NCI-H524 (cell line): Measurements from ENCODE around the gene RAB15.
A peak's percentile ranks its signal among the peaks of the same experiment; 100 is the strongest.

ENCODE experiments used
- DNase-seq, 2 experiments: peaks; one replicate each; lab custom pipeline; 2025; lab: John Stamatoyannopoulos, UW

The RAB15 gene

DNA sequence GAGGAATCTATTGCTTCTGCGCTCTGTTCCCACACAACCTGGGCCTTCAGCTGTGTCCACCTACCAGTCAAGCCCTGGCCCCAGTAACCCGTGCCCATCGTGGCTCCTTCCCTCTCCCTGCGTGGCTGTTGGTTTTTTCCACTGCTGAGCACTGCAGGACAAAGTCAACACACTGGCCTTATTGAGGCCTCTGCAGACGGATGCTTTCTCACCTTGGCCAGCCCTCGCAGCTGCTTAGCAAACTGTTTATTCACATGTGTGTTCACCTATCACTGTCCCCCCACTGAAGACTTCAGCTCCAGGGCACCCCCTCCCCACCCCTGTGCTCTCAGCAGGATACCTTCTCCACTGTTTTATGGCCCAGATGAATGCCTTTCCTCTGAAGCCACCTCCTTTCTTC, 16.8 kb downstream of the RAB15 start:
- no peak for DNase-seq

DNA sequence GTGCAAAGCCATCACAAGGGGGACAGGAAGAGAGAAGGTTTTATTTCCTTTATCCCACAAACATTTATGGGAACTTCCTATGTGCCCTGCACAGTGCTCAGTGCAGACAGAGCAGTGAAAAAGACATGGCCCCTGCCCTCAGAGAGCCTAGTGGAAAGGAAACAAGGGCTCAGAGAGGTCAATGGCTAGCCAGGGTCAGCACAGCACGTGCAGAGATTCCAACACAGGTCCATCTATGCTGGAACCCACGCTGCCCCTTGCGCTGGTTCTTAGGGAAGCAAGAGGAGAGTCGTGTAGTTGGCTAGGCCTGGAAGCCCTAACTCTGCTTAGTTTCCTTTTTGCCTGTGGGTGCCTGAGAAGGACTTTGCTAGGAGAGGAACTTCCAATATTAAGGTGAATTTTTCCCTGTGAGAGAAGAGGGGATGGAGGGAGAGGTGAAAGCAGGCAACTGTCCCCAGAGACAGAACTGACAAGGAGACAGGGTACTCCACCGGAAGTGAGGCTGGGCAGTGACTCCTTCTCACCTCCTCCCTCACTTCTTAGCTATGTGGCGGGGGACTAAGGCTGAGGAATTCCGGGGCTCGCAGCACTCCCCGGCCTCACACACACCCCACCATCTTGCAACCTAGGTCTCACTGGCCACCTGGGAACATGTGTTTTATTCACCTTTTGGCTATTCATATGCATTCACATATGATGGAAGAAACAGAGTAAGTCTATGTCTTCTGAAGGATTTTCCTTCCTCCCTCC, 17.5 kb downstream of the RAB15 start:
- no peak for DNase-seq

DNA sequence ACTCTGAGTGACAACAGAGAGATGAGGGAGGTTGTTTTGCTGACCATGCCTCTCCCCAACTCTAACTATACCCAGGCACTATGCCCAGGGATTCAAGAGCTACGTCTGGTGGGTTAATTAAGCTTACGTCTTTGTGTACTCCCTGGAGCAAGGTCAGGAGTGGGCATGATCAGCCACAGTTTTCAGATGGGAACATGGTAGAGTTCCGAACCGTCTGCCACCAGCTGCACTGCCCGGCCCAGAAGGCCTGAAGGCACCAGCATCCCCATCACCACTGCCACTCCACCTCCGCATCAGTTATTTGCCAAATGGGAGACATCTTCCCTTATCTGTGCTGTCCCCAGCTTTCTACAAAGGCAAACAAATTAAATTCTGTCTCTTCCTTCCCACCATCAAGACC, 18.5 kb downstream of the RAB15 start:
- DNase-seq: no peak

DNA sequence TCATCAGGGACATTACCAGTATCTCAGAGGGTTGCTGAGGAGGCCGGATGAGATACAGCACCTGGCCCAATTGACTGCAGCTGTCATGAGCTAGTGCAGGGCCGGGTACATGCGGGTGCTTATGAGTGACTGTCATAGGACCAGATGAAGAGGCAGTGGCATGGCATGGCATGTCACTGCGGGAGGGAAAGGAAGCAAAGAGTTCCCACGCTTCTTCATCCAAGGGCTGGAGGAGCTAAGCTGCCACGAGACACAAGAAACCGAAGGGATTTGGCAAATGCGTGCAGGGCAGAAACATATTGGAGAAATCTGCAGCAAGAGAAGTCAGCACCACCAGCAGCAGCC, 18.9 kb downstream of the RAB15 start:
- no peak for DNase-seq

DNA sequence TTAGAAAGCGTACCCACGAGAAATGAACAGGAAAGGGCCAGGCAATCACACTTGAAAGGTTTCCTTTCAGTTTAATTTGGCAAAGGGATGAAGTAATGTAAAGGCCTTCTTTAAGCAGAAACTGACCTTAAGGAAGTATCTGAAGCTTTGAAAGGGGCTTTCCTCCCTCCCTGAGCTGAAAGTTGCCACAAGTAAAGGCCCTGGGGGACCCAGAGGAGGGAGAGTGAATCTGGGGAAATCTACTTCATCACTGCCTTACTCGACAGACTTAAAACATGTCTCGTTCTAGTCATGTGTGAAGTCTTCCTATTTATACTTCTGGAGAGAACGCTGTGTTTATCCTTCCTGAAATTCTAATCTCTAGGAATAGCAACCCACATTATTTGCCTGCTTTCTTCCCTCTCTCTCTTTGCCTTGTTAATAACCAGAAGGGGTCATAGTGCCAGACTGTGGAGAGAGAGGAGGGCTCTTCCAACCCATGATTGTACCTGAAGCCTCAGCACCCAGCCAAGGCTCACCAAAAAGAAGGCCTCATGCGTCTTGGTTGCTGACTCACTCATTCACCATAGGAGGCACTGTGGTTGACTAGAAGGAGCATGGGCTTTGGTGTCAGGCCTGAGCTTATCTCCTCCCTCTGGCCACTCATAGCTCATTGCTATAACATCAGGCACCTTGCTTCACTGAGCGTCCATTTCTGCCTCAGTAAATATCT, 19.4 kb downstream of the RAB15 start:
- DNase-seq: no peak

DNA sequence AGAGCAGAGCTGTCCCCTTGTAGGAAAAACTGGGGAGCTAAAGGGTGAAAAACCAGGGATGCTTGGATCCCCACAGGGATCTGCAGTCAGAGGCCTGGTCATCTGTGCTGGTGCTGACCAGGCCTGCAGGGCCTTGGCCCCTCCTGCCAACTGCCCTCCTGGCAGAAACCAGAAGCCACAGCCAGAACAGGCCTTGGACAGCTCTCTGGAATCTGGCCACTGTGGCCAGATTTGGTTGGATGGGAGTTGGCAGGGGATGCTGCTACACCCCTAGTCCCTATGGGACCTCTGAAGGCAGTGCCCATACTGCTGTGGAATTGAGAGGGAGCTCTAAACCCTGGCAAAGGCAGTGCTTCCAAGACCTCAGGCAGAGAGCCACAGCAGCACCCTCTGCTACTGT, 20.4 kb downstream of the RAB15 start:
- no peak for DNase-seq

DNA sequence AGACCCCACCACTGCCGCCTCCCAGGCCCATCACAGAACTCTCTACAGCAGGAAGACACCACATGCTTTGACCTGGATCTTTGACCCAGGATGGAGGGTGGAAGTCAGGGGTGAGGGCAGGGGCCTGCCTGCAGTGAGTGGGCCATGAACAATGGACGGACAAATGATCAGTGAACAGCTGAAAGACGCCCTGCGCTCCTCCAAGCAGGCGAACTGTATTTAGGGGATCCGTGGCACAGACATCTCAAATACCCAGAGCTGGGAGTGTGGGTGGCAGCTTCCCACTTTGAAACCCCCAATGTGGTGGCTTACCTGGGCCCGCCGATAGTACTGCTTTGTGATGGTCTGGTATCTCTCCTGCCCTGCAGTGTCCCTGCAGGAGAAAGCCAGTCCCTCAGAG, 20.8 kb downstream of the RAB15 start:
- DNase-seq: no peak

DNA sequence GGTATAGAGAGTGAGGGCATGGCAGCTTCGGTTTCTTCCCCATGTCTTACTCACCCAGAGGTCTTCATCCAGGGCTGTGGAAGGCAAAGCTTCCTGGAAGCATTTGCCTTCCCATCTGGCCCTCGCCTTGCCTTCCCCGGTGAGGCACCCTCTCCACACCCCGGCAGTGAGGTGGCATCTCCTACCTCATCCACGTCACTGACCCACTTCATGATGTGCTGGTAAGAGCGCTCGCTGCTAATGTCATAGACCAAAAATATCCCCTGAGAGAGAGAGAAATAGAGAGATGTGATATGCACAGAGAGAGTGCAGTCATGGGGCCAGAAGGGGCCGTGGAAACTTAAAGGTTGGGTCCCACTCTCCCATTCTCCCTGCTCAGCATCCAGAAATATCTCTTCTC, 21.2 kb downstream of the RAB15 start:
- no peak for DNase-seq

DNA sequence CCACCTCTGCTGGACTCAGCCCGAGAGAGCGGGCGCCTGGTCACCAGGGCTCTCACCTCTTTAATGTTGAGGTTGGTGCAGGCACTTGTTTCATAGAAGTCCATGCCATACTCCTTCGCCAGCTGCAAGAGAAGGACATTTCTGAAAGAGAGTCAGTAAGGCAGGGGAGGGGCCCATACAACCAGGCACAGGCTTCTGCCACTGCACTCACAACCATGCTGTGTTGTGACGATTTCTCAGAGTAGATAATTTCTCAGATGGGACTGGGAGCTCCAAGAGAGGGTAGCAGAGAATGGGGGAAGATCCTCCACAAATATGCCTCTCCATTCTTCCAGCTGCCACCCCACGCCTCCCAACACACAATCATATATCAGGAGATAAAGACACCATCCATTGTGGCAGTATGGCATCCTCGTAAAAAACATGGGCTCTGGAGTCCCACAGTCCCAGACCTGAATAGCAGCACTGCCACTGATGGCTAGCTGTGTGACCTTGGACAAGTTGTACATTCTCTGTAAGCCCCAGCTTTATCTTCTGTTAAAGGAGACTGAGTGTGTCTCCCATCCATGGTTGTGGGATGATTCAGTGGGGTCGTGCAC, 23.4 kb downstream of the RAB15 start:
- no peak for DNase-seq

DNA sequence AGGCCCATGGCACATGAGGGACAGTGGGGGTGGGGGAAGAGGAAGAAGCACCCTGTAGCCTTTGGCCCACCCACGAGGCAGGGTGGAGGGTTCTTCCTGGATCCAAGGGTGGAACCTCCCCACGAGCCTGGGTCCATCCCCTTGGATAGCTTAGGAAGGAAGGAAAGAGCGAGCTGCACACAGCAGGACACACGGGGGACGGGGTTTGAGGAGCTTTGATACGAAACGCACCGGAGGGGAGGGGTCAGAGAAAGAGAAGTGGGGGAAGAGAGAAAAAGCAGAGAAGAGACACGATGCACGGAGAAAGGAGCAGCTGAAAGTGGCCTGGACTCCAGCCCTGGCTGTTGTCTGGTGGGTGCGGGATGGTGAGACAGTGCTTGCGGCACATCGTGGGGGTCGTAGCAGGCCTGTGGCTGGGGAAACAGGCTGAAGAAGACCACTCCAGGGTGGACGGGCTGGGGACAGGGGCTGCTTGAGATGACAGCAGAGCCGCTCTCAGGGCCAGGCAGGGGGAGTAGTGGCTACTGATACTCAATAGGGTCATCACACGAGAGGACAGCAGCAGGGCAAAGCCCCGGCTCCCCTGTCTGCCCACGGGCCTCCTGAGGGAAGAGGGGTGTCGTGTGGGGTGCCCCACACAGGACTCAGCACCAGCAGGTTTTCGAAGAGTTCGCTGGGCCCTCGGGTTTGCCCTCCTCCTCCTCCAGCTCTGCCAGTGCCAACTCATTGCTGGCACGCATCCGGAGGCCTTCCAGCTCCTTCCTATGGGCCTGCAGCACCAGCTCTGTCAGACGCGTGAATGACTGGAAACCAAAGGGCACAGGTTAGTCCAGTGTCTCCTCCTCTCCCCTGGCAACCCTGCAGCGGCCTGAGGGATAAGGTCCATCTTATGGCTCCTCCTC, 24.2 kb downstream of the RAB15 start:
- no peak for DNase-seq

DNA sequence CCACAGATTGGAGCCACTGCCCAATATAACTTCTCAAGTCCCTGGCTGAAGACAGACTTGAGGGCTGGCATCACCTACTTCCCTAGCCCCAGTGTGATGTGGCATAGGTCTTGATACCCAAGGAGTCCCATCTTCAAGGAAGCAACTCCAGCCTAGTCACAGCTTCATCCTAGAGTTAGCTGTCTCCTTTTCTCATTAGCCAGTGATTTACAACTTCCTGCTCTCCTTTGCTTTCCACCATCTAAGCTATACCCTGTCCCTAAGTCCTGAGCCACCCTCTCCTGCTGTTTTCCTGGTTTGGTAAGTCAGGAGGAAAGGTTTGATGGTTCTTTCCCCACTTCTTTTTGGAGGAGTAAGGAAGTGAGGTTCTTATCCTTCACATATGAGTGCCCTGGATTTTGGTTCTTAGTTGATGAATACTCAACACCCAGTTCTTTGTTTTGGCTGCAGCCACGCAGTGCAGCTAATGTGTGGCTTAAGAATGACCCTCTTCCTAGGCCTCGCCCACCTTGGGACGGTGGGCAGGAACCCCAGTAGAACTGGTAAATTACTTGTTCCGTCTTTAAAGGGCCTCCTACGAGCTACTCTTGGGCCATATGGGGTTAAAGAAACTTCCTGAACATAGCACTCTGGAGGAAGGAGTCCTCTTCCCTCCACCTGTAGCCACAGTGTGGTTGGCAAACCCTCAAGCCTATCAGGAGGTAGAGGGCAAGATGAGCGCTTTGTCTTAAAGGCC, 25.7 kb downstream of the RAB15 start:
- DNase-seq: no peak

DNA sequence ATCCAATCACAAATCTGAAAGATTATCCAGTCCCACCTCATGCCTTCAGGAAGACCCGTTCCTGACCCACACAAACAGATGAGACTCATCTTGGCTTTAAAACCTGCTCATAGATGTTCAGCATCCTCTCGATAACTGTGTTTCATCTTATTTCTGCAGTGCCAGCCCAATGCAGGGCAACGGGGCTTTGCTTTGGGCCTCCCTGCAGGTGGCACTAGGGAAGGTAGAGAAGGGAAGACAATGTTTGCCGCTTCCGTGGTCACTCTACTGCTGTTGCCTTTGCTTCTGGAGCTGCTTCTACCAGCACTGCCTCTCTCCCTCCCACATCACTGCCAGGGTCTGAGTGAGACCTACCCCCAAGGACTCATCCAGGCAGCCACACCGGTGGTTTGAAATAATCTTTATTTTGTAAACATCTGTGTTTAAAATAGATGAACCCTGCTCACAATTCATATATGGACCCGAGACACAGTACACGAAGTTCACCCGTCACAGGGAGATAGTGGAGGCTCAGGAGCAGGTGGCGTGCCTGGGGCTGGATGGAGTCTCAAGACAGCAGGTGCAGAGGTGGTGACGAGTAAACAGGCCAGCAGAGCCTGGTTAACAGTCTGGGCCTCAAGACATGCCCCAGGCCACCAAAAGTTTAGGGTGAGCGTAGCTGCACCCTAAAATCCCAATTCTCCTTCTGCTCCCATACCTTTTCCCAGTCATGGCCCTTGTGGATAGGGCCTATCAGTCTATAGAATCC, 26.5 kb downstream of the RAB15 start:
- no peak for DNase-seq

DNA sequence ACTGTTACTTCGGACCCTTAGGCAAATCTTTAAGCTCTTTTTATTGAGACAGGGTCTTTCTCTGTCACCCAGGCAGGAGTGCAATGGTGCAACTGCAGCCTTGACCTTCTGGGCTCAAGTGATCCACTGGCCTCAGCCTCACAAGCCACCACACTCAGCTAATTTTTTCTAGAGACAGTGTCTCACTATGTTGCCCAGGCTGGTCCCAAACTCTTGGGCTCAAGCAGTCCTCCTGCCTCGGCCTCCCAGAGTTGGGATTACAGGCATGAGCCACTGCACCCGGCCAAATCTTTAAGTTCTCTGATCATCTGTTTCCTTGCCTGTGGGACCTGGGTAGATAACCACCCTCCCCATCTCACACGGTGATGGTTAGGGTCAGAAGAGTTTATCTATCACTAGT, 27.3 kb downstream of the RAB15 start:
- DNase-seq: no peak

DNA sequence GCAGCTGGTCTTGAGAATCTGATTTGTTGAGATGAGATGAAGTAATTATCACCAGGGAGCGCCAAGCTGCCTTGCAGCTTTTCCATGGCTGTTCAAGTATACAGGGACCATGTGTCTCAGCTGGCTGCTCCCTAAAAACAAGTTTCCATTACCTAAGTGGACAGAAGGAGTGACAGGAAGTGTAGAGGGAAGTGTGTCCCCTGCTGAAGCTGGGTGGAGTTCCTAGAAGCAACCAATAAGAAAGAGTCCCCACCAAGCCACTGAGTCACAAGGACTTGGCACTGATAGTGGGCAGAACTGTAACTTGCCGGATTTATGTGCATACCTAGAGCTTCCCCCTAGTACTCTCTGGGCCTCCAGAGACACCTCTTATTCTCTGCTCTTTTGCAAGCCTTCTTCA, 28.1 kb downstream of the RAB15 start:
- peak in 1 of 2 experiments; percentile 34 for DNase-seq

DNA sequence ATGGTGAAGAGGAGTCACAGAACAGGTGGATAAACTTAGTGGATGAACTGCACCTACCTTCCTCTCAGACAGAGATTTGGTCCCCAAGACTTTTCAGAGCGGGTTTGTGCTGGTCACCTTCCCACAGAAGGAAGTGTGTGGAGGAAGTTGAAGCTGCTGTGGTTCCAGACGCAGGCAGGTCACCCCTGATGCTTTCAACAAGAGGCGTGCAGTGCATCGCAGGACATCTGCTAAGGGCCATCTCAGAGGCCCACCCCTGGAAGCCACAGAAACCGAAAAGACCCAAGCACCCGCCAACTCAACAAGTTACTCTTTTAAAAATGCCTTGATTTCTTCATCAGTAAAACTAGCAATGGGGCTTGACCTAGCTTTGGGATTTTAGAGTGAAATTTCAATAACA, 28.6 kb downstream of the RAB15 start:
- no peak for DNase-seq

DNA sequence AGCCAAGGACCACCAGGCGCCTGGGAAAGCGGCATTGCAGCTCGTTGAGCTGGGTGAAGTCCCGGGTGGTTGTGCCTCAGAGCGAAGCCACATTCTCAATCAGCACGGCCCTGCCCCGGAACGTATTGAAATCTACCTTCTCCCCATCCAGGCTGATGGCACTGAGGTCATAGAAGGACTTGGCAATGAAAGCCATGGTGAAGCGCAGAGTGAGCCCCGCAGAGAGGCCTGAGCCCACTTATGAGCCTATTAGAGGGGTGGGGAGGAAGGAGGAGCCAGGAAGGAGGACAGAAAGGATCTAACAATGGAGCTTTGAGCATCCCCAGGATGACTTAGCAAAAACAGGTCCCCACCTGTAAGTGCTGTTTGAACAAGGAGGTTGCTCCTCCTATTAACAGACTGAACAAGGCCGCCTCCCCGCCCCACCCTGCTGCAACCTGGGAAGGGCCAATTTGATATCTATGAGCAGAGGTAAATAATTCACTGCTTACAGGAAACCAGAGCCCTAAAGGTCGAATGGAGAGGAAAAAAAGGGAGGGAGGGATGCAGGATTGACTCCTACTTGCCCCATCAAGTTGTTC, 29.5 kb downstream of the RAB15 start, which contains the start of gene GPX2:
Gene GPX2, minus strand, starts transcription at position 215 of the 581 bp plus-strand sequence. Its CDS starts 19 bp downstream, at position 196.
- DNase-seq: no peak

DNA sequence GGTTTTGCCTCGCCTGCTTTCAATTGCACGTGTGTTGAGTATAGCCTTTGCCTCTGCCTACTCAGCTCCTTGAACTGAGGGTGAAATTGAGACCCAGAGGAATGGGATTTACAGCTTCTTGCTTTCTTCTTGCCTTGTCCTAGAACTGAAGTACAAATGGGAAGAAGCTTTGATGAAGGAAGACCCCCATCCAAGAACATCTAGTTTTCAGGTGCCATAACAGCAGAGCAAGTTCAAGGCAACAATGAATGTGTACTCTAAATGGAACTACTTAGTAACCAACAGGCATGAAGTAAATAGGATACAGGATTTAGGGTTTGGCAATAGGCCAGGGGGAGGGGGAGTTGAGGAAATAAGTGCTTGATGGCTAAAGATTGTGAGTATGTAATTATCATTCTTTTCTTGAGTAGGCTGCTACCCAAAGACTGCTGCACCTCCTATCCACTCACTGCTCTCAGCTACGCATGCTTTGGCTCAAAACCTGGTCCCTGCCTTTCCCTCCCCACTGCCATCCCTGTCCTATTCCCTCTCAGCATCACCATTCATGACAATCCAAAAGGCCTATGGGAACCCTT, 31.7 kb downstream of the RAB15 start:
- DNase-seq: no peak

DNA sequence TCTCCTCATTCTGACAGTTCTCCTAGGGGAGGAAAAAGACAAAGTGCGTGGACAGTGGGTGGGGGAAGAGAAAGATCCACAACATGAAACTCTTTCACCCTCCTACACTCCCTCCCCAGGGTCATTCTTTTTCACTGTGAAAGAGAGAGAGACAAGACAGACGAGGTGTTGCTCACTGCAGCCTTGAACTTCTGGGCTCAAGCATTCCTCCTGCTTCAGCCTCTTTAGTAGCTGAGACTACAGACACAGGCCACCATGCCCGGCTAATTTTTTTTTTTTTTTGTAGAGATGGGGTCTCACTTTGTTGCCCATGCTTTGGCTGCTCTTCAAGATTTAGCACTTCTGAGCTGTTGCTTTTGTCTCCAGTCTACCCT, 32.3 kb downstream of the RAB15 start:
- DNase-seq: no peak

DNA sequence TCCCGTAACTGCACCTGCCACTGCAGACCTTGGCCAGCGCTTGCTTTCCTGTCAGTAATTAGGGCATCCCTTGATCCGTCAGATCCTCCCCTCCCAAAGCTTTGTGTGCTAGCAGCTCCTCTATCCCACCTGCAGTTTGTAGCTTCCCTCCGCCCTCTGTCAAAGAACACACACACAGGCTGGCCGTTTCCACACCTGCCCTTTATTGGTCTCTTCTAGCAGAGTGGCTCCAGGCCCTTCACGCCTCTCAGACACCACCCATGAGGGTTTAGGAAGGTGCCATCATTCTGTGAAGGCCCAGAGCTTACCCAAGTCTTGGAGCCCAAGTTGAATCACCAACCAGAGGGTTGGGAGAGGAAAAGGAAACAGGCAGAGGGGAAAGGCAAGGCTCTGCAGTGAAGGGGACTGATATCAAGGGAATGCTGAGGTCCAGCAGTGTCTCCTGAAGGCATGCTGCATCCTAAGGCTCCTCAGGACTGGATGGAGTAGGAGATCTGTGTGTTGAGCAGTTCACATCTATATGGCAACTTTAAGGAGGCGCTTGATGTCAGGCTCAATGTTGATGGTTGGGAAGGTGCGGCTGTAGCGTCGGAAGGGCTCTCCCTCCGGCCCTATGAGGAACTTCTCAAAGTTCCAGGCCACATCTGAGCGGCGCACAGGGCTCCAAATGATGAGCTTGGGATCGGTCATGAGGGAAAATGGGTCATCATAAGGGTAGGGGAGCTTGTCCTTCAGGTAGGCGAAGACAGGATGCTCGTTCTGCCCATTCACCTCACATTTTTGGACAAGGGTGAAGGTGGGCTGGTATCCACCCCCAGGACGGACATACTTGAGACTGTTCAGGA, 32.9 kb downstream of the RAB15 start:
- no peak for DNase-seq
